ENCODE measurements around the gene PDE4D. TPM values are rescaled to one million over a fixed set of nuclear protein-coding genes. Genes with fewer than 3 reads are reported as not detected.

Gene PDE4D
- total and polyA plus RNA-seq, 2 of the 4 experiments (the other 2 are of a cell fraction), result 1.4 to 7.9 TPM

DNA sequence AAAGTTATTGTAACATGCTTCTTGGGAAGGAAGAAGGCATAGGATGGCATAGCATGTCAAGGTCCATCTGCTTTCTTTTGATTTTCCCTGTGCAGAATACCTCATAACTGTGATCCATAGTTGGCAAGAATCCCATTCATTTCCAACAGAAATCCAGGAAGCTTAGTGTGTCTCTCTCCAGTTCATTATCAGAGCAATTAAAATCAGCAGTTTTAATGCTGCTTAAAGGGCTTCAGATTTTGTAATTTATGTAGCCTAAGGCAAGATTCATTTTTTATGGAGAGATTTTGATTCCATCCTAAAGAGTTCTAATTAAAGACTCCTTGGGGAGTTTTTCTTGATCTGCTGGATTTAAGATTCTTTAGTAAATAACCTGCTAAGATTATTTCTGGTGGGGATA, 560.1 kb downstream of the PDE4D start:
- Histone ChIP-seq H3K4ac (ENCODE audit: low read depth, low read length) (no peak overlapping the region), H2AFZ (replicated peaks; ENCODE audit: low read length, poor library complexity) (no peak overlapping the region), H3K14ac (replicated peaks; ENCODE audit: low read depth, low read length) (no peak overlapping the region), H3K18ac (ENCODE audit: low read depth, low read length) (no peak overlapping the region), H3K79me1 (ENCODE audit: low read depth in 1 of 2, low read length in 2 of 2) (no peaks in the 10 kb centered on the region), H3K4me1 (ENCODE audit: control insufficient read depth, insufficient read depth, low read length) (no peaks in the 10 kb centered on the region), H4K20me1 (ENCODE audit: insufficient read depth, low read length) (no peaks in the 10 kb centered on the region), H3K36me3 (ENCODE audit: control insufficient read depth, insufficient read depth, low read length) (no peaks in the 10 kb centered on the region), H2AK9ac (replicated peaks; ENCODE audit: low read depth, low read length, poor library complexity) (no peak overlapping the region), H2BK20ac (ENCODE audit: low read depth, low read length) (no peak overlapping the region), H3K4me2 (ENCODE audit: low read depth, low read length) (no peak overlapping the region), H2BK120ac (ENCODE audit: low read depth, low read length) (no peak overlapping the region), H3K23ac (ENCODE audit: low read depth, low read length) (no peak overlapping the region), H2AK5ac (ENCODE audit: low read depth, low read length) (no peak overlapping the region), H4K8ac (ENCODE audit: low read depth in 2 of 2, low read length in 2 of 2) (no peak overlapping the region), H3K27me3 (ENCODE audit: control insufficient read depth, insufficient read depth, low read length) (peaks cover 1% of the 10 kb centered on the region; the same call in 1 of the 2 replicates), H3K9ac (ENCODE audit: low read depth, low read length) (no peak overlapping the region), H2BK5ac (ENCODE audit: low read depth, low read length, poor library complexity, severe bottlenecking) (no peak overlapping the region), H4K5ac (ENCODE audit: low read depth, low read length) (no peak overlapping the region), H3K4me3 (ENCODE audit: insufficient read depth, low read depth, low read length) (no peak overlapping the region), H2BK15ac (ENCODE audit: low read depth, low read length) (no peak overlapping the region), H3K9me3 (ENCODE audit: control insufficient read depth, insufficient read depth, low read length) (no peaks in the 10 kb centered on the region), H3K9me1 (ENCODE audit: insufficient read depth, low read length) (no peaks in the 10 kb centered on the region), H4K91ac (ENCODE audit: insufficient read depth, low read depth, low read length) (no peak overlapping the region), H3K27ac (ENCODE audit: insufficient read depth, low read length) (no peak overlapping the region), H3K56ac (ENCODE audit: extremely low read depth, insufficient read depth, low read length) (no peak overlapping the region)
- BruUV-seq (replicated peaks), result no TSS peak
- in situ Hi-C loops (cut with MboI; ENCODE audit: low sequenced_read_pairs) (no loop called here), dilution Hi-C loops (cut with HindIII; ENCODE audit: low sequenced_read_pairs, unreplicated experiment) (no loop called here), intact Hi-C loops (cut with micrococcal nuclease) (no loop called here)
- DNase-seq, result no peak
- ChIA-PET POLR2A (ENCODE audit: unreplicated experiment) (no interaction called here), CTCF (interaction anchor here (1.1 kb wide), 1 partner anchor 333 kb away, joined by 3 read pairs; no protein-coding TSS in a partner anchor)
- TF ChIP-seq CEBPB (IDR thresholded peaks at IDR 0.05; ENCODE audit: low read depth, low read length) (no peak), RFX5 (IDR thresholded peaks at IDR 0.05; ENCODE audit: low read depth, low read length) (no peak), MAZ (IDR thresholded peaks at IDR 0.05; ENCODE audit: borderline replicate concordance, low read depth, low read length) (no peak), RCOR1 (IDR thresholded peaks at IDR 0.05; ENCODE audit: insufficient replicate concordance, low read length) (no peak), NFE2L2 (IDR thresholded peaks at IDR 0.05; ENCODE audit: low read depth, low read length) (no peak), BHLHE40 (IDR thresholded peaks at IDR 0.05; ENCODE audit: low read depth, low read length) (no peak), POLR2A (IDR thresholded peaks at IDR 0.05; ENCODE audit: low read depth, low read length) (no peak), MAFK (IDR thresholded peaks at IDR 0.05; ENCODE audit: low read depth, low read length) (no peak), CHD1 (IDR thresholded peaks at IDR 0.05; ENCODE audit: low read depth, low read length) (no peak), SMC3 (IDR thresholded peaks at IDR 0.05; ENCODE audit: low read depth, low read length) (no peak), RAD21 (IDR thresholded peaks at IDR 0.05; ENCODE audit: low read length) (no peak), MXI1 (IDR thresholded peaks at IDR 0.05; ENCODE audit: borderline replicate concordance, low read depth, low read length) (no peak)
- TF ChIP-seq, protein P1, sequence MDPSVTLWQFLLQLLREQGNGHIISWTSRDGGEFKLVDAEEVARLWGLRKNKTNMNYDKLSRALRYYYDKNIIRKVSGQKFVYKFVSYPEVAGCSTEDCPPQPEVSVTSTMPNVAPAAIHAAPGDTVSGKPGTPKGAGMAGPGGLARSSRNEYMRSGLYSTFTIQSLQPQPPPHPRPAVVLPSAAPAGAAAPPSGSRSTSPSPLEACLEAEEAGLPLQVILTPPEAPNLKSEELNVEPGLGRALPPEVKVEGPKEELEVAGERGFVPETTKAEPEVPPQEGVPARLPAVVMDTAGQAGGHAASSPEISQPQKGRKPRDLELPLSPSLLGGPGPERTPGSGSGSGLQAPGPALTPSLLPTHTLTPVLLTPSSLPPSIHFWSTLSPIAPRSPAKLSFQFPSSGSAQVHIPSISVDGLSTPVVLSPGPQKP (IDR thresholded peaks at IDR 0.05; ENCODE audit: borderline replicate concordance, low read depth, low read length), result no peak
- TF ChIP-seq, protein P2, sequence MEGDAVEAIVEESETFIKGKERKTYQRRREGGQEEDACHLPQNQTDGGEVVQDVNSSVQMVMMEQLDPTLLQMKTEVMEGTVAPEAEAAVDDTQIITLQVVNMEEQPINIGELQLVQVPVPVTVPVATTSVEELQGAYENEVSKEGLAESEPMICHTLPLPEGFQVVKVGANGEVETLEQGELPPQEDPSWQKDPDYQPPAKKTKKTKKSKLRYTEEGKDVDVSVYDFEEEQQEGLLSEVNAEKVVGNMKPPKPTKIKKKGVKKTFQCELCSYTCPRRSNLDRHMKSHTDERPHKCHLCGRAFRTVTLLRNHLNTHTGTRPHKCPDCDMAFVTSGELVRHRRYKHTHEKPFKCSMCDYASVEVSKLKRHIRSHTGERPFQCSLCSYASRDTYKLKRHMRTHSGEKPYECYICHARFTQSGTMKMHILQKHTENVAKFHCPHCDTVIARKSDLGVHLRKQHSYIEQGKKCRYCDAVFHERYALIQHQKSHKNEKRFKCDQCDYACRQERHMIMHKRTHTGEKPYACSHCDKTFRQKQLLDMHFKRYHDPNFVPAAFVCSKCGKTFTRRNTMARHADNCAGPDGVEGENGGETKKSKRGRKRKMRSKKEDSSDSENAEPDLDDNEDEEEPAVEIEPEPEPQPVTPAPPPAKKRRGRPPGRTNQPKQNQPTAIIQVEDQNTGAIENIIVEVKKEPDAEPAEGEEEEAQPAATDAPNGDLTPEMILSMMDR (conservative IDR thresholded peaks at IDR 0.05; ENCODE audit: low read depth, low read length), result no peak
- TF ChIP-seq, protein P3, sequence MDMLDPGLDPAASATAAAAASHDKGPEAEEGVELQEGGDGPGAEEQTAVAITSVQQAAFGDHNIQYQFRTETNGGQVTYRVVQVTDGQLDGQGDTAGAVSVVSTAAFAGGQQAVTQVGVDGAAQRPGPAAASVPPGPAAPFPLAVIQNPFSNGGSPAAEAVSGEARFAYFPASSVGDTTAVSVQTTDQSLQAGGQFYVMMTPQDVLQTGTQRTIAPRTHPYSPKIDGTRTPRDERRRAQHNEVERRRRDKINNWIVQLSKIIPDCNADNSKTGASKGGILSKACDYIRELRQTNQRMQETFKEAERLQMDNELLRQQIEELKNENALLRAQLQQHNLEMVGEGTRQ (IDR thresholded peaks at IDR 0.05; ENCODE audit: low read depth, low read length), result no peak
- ATAC-seq (ENCODE audit: low read depth), result no peak

Data from IMR-90 (cell line).